RCC 7860 (cell line): ENCODE data around the gene ATP6V1B1.

Experiments used
- DNase-seq: peaks from one replicate; pipeline ENCODE4 v3.0.0-alpha.2; 2015; ENCODE audit warnings: low spot score
- FAIRE-seq: peaks from 2 replicates; lab custom pipeline; 2012; peaks lifted over from hg19 to GRCh38; lab: Jason Lieb, UNC

The ATP6V1B1 gene

GRCh38 chr2:70926042-70926441 is 9.7 kb upstream of the ATP6V1B1 start:
- no peak for DNase-seq
- FAIRE-seq, result no peak

- FAIRE-seq (no peak), DNase-seq (no peak)
Observed at GRCh38 chr2:70927138-70927537, 8.6 kb upstream of the ATP6V1B1 start.

- FAIRE-seq, result no peak
Observed at GRCh38 chr2:70927641-70928040, 8.1 kb upstream of the ATP6V1B1 start.

GRCh38 chr2:70928366-70928765 is 7.3 kb upstream of the ATP6V1B1 start:
- FAIRE-seq (no peak), DNase-seq (no peak)

More at GRCh38 chr2:70927641-70928040, 8.1 kb upstream of the ATP6V1B1 start:
- no peak for DNase-seq

GRCh38 chr2:70930371-70931329 is 5.0 kb upstream of the ATP6V1B1 start:
- FAIRE-seq (no peak), DNase-seq (no peak)

DNA sequence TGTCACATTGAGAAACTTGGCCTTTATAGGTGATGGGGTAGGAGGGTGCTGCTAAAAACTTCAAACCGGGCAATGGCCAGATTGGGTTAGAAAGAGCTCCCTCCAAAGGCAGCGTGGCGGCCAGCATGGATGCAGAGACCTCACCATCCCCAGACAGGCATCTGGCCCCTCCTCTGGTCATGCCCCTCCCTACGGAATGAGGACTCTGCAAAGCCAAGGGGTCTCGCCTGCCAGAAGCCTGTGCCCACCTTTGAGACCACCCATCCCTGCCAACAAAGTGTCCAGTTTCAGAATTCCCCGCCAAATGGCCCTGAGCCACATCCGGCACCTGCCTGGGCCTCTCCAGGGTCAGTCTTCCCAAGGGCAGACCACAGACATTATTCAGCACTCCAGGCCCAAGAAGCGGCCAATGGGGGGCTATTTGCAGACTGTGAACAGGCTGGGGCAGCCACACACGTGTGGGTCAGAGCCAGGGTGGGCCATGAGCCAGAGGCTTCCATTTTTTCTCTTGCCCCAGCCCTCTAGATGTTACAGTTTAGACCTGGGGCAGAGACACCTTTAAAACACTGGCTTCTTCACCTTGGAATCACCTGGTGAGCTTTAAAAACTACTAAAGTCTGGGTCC is 4.2 kb upstream of the ATP6V1B1 start:
- DNase-seq, result no peak
- no peak for FAIRE-seq

GRCh38 chr2:70932631-70933230 is 3.0 kb upstream of the ATP6V1B1 start:
- no peak for DNase-seq
- no peak for FAIRE-seq

DNA sequence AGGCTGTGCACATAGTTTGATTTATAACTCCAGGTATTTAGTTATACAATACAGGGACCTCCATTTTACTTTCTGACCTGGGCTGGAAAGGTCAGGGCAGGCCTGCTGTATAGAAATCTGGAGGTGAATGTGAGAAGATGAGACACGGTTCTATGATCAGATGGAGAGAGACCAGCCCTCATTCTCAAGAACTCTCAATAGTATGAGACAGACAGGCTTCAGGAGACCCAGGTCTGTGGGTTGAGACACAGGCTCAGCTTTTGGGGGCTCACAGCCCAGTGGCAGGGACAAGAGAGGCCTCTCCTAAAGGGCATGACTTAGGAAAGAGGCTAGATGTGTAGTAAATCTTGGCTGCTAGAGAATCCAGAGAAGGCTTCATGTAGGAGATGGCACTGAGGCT is 719 bp upstream of the ATP6V1B1 start:
- FAIRE-seq, result no peak
- DNase-seq, result no peak

- FAIRE-seq, result no peak
- DNase-seq, result no peak
Observed at GRCh38 chr2:70936165-70936978, 672 bp downstream of the ATP6V1B1 start.

GRCh38 chr2:70936979-70937811 is 1.5 kb downstream of the ATP6V1B1 start:
- DNase-seq (no peak), FAIRE-seq (no peak)

DNA sequence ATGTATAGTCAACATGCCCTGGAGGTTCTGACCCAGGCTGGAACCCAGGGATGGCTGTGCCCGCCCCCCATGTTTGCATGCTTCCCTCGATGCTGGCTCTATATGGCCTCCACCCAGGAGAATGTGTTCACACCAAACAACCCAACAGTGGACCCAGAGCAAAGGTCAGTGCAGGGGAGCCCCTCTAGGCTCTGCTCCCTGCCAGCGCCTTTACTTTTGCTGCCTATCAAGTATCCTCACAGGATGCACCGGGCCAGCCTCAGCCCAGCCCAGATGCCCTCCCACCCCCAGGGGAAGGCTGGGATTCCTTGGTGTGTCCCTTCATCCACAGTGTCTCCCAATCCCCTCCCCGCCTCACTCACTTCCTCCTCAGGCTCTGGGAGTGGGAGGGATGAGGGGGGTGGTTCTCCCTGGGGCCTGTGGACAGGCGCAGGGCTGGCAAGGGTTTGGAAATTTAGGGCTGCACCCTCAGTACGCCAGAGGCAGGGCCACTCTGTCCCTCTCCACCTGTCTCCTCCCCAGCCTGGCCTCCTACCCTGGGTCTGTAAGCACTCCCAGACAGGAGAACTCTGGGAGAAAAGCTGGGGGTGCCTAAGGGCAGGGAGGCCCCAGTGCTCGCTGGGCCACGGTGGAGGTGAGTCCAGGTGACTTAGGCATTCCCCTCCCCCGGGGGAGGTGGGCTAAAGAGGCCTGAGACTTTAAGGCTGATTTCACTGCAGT is 2.3 kb downstream of the ATP6V1B1 start:
- no peak for FAIRE-seq
- DNase-seq, result no peak

DNA sequence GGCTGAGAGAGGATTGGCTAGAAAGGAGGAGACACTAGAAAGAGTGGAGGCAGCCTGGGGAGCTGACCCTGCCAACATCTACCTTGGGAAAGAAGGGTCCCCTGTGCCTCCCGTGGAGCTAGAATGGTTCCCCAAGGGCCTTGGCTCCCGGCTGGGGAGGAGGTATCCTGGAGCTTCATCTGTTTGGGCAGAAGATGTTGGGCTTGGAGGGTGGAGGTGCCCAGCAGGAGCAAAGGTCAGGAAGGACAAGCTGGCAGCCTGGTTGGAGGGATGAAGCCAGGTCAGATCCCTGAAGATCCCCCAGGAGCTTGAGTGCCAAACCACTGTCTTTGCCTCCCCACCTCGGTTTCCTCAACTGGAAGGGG is 2.9 kb downstream of the ATP6V1B1 start:
- DNase-seq (no peak), FAIRE-seq (no peak)

DNA sequence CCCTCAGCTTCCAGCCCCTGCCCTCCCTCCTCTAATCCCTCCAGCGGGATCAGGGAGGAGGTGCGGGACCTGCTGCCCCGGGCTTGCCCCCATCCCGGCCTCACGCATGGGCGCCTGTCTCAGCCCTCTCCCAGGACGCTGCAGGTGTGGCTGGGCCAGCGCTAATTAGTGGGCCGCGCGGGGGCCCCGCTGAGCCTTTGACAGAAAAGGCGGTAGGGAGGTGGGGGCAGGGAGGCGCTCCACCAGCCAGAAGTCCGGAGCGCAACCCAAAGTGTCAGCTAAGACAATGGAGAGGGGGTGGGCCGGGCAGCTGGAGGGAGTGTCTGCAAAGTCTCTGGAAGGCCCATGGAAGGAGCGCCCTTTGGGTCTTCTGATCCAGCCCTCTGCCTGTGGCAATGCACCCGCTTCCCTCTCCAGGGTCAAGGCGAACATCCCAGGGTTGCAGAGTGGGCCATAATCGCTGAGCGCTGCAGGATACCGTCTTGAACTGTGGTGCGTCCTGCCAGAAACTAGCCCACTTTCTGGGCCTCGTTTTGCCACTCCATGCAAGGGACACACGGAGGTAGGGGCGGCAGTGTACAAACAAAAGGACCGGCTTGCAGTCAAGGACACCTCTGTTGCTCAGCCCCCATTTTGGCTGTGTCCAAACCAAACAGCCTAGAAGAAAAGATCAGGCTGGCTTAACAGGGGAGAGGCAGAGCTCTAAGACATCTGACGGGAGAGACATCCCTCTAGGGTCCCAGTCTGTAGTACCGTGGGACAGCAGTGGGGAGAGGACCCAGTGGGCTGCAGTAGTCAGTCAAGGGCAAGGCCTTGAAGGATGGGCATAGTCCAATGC is 3.5 kb downstream of the ATP6V1B1 start:
- DNase-seq (no peak), FAIRE-seq (no peak)

DNA sequence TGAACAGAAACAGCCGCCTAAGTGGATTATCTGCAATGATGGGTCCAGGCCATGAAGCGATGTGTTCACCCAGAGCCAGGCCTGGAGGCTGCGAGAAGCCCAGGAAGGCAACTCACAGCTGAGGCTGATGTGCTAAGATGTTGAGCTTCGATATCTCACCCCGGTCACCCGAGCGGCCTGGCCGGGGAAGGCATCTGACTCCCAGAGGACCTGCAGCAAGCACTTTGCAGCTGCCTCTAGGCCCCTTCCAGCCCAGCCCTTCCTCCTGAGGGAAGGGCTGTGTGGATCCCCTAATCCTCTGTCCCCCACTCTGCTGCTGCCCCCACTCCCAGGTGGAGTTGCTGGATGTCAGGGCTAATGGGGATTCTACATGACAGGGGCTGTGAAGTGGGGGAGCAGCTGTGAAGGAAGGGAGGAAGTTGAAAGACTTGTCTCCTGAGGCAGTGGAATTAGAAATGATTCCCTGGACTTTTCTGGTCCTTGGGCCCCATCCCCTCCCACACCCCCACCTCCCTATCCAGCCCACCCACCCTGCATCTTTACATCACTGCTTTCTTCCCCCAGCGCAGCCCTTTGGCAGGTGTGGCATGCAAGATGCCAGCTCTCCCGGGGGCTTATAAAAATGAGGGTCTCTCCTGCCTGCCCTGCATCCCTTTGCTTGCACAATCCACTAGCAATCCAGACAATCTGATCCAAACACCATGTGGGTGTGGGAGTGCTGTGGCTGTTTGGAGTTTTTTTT is 4.3 kb downstream of the ATP6V1B1 start:
- FAIRE-seq (no peak), DNase-seq (no peak)

DNA sequence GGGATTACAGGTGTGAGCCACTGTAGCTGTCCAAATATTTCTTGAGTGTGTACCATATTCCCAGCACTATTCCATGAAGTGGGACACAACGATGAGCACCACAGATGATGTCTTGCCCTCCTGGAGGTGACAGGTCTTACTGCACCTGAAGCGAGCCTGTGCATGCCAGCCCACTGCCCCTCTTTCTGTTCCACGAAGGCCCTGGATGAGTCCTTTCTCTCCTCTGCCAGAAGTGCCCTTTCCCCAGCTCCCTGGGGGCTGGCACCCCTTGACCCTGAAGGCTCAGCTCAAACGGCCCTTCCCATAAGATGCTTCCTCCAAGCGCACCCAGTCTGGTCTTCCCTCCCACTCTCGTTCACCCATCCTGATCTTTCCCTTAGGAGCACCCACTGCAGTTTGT is 5.5 kb downstream of the ATP6V1B1 start:
- no peak for FAIRE-seq
- no peak for DNase-seq

- FAIRE-seq, result no peak
Observed at GRCh38 chr2:70941701-70942100, 6.0 kb downstream of the ATP6V1B1 start.

GRCh38 chr2:70942396-70943204 is 6.9 kb downstream of the ATP6V1B1 start:
- FAIRE-seq (no peak), DNase-seq (no peak)

More at GRCh38 chr2:70941701-70942100, 6.0 kb downstream of the ATP6V1B1 start:
- no peak for DNase-seq
